Transverse colon (tissue), 4 donors: ENCODE measurements around the gene TMCC3. TPM values are rescaled to one million over a fixed set of nuclear protein-coding genes. Genes with fewer than 3 reads are reported as not detected.

Source experiments
- DNase-seq: peaks from one replicate; pipeline ENCODE4 v3.0.0-alpha.2; 2019
- H3K27ac ChIP-seq, 4 donors: fragments of 200-600 bp; sonication (generic); 2 replicates each; pipeline ENCODE4 v1.5.1; 2016 to 2018; ENCODE audit warnings: inconsistent platforms in 4 of 4
- H3K27me3 ChIP-seq: fragments of 200-600 bp; sonication (generic); 2 replicates; pipeline ENCODE4 v1.5.1; 2017; ENCODE audit warnings: inconsistent platforms
- H3K36me3 ChIP-seq, 4 donors: fragments of 200-600 bp; sonication (generic); 2 replicates each; pipeline ENCODE4 v1.5.1; 2017 to 2019; ENCODE audit warnings: inconsistent platforms in 4 of 4
- H3K4me1 ChIP-seq, 4 donors: fragments of 200-600 bp; sonication (generic); 2 replicates each; pipeline ENCODE4 v1.5.1; 2017 to 2020; ENCODE audit warnings: inconsistent platforms in 4 of 4
- H3K4me3 ChIP-seq, 4 donors: fragments of 200-600 bp; sonication (generic); 1 replicate in 1 of 4; 2 replicates in 3 of 4; pipeline versions ENCODE4 v1.5.1 to v1.6.1; 2017 to 2019; ENCODE audit warnings: inconsistent platforms in 4 of 4
- H3K9me3 ChIP-seq, 2 donors: fragments of 200-600 bp; sonication (generic); 2 replicates each; pipeline ENCODE4 v1.5.1; 2017 to 2019; ENCODE audit warnings: inconsistent platforms in 2 of 2
- CTCF ChIP-seq, 5 experiments: fragments of 200-600 bp in 3 of 5; fragments of 450-650 bp in 2 of 5; sonication (generic) in 3 of 5; IDR thresholded peaks; 1 replicate in 2 of 5; 2 replicates in 3 of 5; pipeline ENCODE4 v1.5.1; 2016 to 2017; ENCODE audit warnings: antibody characterized with exemption in 5 of 5, inconsistent platforms in 3 of 5, mild to moderate bottlenecking in 2 of 5, moderate library complexity in 1 of 5
- EP300 ChIP-seq: sonication (generic); formaldehyde crosslinking; IDR thresholded peaks from one replicate; pipeline ENCODE4 v1.6.1; 2017; ENCODE audit warnings: antibody characterized with exemption, low read depth
- POLR2A ChIP-seq: fragments of 450-650 bp; IDR thresholded peaks from one replicate; pipeline ENCODE4 v1.6.1; 2016; ENCODE audit warnings: antibody characterized with exemption, mild to moderate bottlenecking, moderate library complexity
- POLR2AphosphoS5 ChIP-seq, 3 donors: sonication (generic); formaldehyde crosslinking; IDR thresholded peaks; one replicate each; pipeline ENCODE4 v1.6.1; 2016; ENCODE audit warnings: antibody characterized with exemption in 3 of 3
- WGBS, 2 donors: methylation state at CpG; one replicate each; pipeline ENCODE4 v1.1.5; 2018; ENCODE audit warnings: low coverage in 1 of 2; 5-methylcytosine and 5-hydroxymethylcytosine counted together
- in situ Hi-C, 4 donors: fragments of 200-750 bp; cut with MboI; loops; one replicate each; pipeline versions ENCODE4 v1.15.0 to v1.15.1; 2017; ENCODE audit warnings: low sequenced_read_pairs in 3 of 4, low pct_ligation_motif_present in 1 of 4, low pct_unique_long_range_greater_than_20kb in 1 of 4
- intact Hi-C: fragments of 100-400 bp; cut with DNase I; formaldehyde crosslinking; loops from one replicate; pipeline ENCODE4 v1.15.1; 2023; ENCODE audit warnings: low total_unique reads
- total RNA-seq, 4 donors: library from RNA; depleted of rRNA; stranded (reverse); fragments of >200 nt; gene quantifications; one replicate each; pipeline ENCODE4 v1.1.0, GENCODE V29; 2016

The TMCC3 gene
- total RNA-seq, 4 donors from 2014 or later = 6.4 to 79.3 (median 65.9) TPM

- 78 to 94% methylated on average over 1 to 5 of the region's 5 CpGs for WGBS, 2 donors
- in situ Hi-C loops = no loop called here
- no peak overlapping the region for H3K4me3 ChIP-seq
- H3K36me3 ChIP-seq = peaks cover 0 to 10% (median 0%) of the 10 kb centered on the region in 4 donors
- no peak for DNase-seq
- no peak overlapping the region for H3K27ac ChIP-seq
- intact Hi-C loops = no loop called here
- no peaks in the 10 kb centered on the region for H3K9me3 ChIP-seq
- H3K27me3 ChIP-seq = no peaks in the 10 kb centered on the region
- TF ChIP-seq CTCF (IDR thresholded peaks at IDR 0.05) (no peak), POLR2AphosphoS5 (IDR thresholded peaks at IDR 0.05) (no peak), EP300 (no peak), POLR2A (no peak)
- H3K4me1 ChIP-seq = peaks cover 8 to 25% (median 25%) of the 10 kb centered on the region in 4 donors
These were observed 67.8 kb downstream of the TMCC3 start for GRCh38 chr12:94582591-94582990.

GRCh38 chr12:94575645-94576403 lies 74.5 kb downstream of the TMCC3 start:
- Histone ChIP-seq H3K36me3 (peaks cover 0 to 12% (median 0%) of the 10 kb centered on the region in 4 donors), H3K4me3 (no peak overlapping the region), H3K27ac (no peak overlapping the region), H3K27me3 (no peaks in the 10 kb centered on the region), H3K4me1 (peaks cover 0 to 17% (median 4%) of the 10 kb centered on the region in 4 donors), H3K9me3 (no peaks in the 10 kb centered on the region)
- DNase-seq = no peak
- no peak for TF ChIP-seq EP300
- no peak for TF ChIP-seq CTCF (IDR thresholded peaks at IDR 0.05)
- in situ Hi-C loops = no loop called here
- 72 to 80% methylated on average over 2 to 12 of the region's 12 CpGs for WGBS, 2 donors
- intact Hi-C loops = no loop called here

GRCh38 chr12:94575024-94575423 lies 75.3 kb downstream of the TMCC3 start:
- no peaks in the 10 kb centered on the region for H3K27me3 ChIP-seq
- intact Hi-C loops = no loop called here
- H3K4me3 ChIP-seq = no peak overlapping the region
- peaks cover 0 to 10% (median 0%) of the 10 kb centered on the region in 4 donors for H3K36me3 ChIP-seq
- in situ Hi-C loops = no loop called here
- no peak overlapping the region for H3K27ac ChIP-seq
- DNase-seq = no peak
- H3K9me3 ChIP-seq = no peaks in the 10 kb centered on the region
- peaks cover 0 to 17% (median 4%) of the 10 kb centered on the region in 4 donors for H3K4me1 ChIP-seq
- TF ChIP-seq EP300 (no peak), POLR2AphosphoS5 (IDR thresholded peaks at IDR 0.05) (no peak), CTCF (IDR thresholded peaks at IDR 0.05) (no peak), POLR2A (no peak)
- 69 to 94% methylated on average over 2 of the region's 2 CpGs for WGBS, 2 donors

GRCh38 chr12:94571556-94571955 lies 78.8 kb downstream of the TMCC3 start:
- peak overlapping the region in 2 of 4 donors; percentile 33 to 35 for H3K27ac ChIP-seq
- in situ Hi-C loops (loop anchor here in 1 of 4 donors (25.0 kb wide), 1 partner anchor 191 kb away; no protein-coding TSS in a partner anchor), intact Hi-C loops (no loop called here)
- H3K9me3 ChIP-seq = no peaks in the 10 kb centered on the region
- no peak overlapping the region for H3K4me3 ChIP-seq
- TF ChIP-seq POLR2A (no peak), POLR2AphosphoS5 (IDR thresholded peaks at IDR 0.05) (peak in 1 of 3 donors; percentile 52)
- H3K4me1 ChIP-seq = peaks cover 0 to 16% (median 4%) of the 10 kb centered on the region in 4 donors
- H3K27me3 ChIP-seq = no peaks in the 10 kb centered on the region
- 39% methylated on average over 12 of the region's 12 CpGs; no CpG with 5 or more reads in 1 of the 2 donors for WGBS, 2 donors
- DNase-seq = peak; percentile 81
- peaks cover 0 to 4% (median 0%) of the 10 kb centered on the region in 4 donors for H3K36me3 ChIP-seq
